Transverse colon (tissue), 4 donors: ENCODE data around the gene DDX3X. TPM values are rescaled to one million over a fixed set of nuclear protein-coding genes. Genes with fewer than 3 reads are reported as not detected.

Source experiments
- DNase-seq: peaks from one replicate; pipeline ENCODE4 v3.0.0-alpha.2; 2019
- H3K27ac ChIP-seq, 4 donors: fragments of 200-600 bp; sonication (generic); 2 replicates each; pipeline ENCODE4 v1.5.1; 2016 to 2018; ENCODE audit warnings: inconsistent platforms in 4 of 4
- H3K27me3 ChIP-seq: fragments of 200-600 bp; sonication (generic); 2 replicates; pipeline ENCODE4 v1.5.1; 2017; ENCODE audit warnings: inconsistent platforms
- H3K36me3 ChIP-seq, 4 donors: fragments of 200-600 bp; sonication (generic); 2 replicates each; pipeline ENCODE4 v1.5.1; 2017 to 2019; ENCODE audit warnings: inconsistent platforms in 4 of 4
- H3K4me1 ChIP-seq, 4 donors: fragments of 200-600 bp; sonication (generic); 2 replicates each; pipeline ENCODE4 v1.5.1; 2017 to 2020; ENCODE audit warnings: inconsistent platforms in 4 of 4
- H3K4me3 ChIP-seq, 4 donors: fragments of 200-600 bp; sonication (generic); 1 replicate in 1 of 4; 2 replicates in 3 of 4; pipeline versions ENCODE4 v1.5.1 to v1.6.1; 2017 to 2019; ENCODE audit warnings: inconsistent platforms in 4 of 4
- H3K9me3 ChIP-seq, 2 donors: fragments of 200-600 bp; sonication (generic); 2 replicates each; pipeline ENCODE4 v1.5.1; 2017 to 2019; ENCODE audit warnings: inconsistent platforms in 2 of 2
- CTCF ChIP-seq, 5 experiments: fragments of 200-600 bp in 3 of 5; fragments of 450-650 bp in 2 of 5; sonication (generic) in 3 of 5; IDR thresholded peaks; 1 replicate in 2 of 5; 2 replicates in 3 of 5; pipeline ENCODE4 v1.5.1; 2016 to 2017; ENCODE audit warnings: antibody characterized with exemption in 5 of 5, inconsistent platforms in 3 of 5, mild to moderate bottlenecking in 2 of 5, moderate library complexity in 1 of 5
- EP300 ChIP-seq: sonication (generic); formaldehyde crosslinking; IDR thresholded peaks from one replicate; pipeline ENCODE4 v1.6.1; 2017; ENCODE audit warnings: antibody characterized with exemption, low read depth
- POLR2A ChIP-seq: fragments of 450-650 bp; IDR thresholded peaks from one replicate; pipeline ENCODE4 v1.6.1; 2016; ENCODE audit warnings: antibody characterized with exemption, mild to moderate bottlenecking, moderate library complexity
- POLR2AphosphoS5 ChIP-seq, 3 donors: sonication (generic); formaldehyde crosslinking; IDR thresholded peaks; one replicate each; pipeline ENCODE4 v1.6.1; 2016; ENCODE audit warnings: antibody characterized with exemption in 3 of 3
- WGBS, 2 donors: methylation state at CpG; one replicate each; pipeline ENCODE4 v1.1.5; 2018; ENCODE audit warnings: low coverage in 1 of 2; 5-methylcytosine and 5-hydroxymethylcytosine counted together
- in situ Hi-C, 4 donors: fragments of 200-750 bp; cut with MboI; loops; one replicate each; pipeline versions ENCODE4 v1.15.0 to v1.15.1; 2017; ENCODE audit warnings: low sequenced_read_pairs in 3 of 4, low pct_ligation_motif_present in 1 of 4, low pct_unique_long_range_greater_than_20kb in 1 of 4
- intact Hi-C: fragments of 100-400 bp; cut with DNase I; formaldehyde crosslinking; loops from one replicate; pipeline ENCODE4 v1.15.1; 2023; ENCODE audit warnings: low total_unique reads
- small RNA-seq, 4 donors: library from RNA; depleted of rRNA; stranded (forward); fragments of <200 nt; gene quantifications; one replicate each; pipeline ENCODE3, GENCODE V24; 2016
- total RNA-seq, 4 donors: library from RNA; depleted of rRNA; stranded (reverse); fragments of >200 nt; gene quantifications; one replicate each; pipeline ENCODE4 v1.1.0, GENCODE V29; 2016

Gene DDX3X
- total RNA-seq, 4 donors from 2014 or later, result 133 to 242 (median 165) TPM

- Histone ChIP-seq H3K27me3 (no peaks in the 10 kb centered on the region), H3K4me3 (no peak overlapping the region), H3K9me3 (no peaks in the 10 kb centered on the region), H3K27ac (peak overlapping the region; percentile 63 to 73 (median 68)), H3K36me3 (no peaks in the 10 kb centered on the region), H3K4me1 (peaks cover 0 to 4% (median 2%) of the 10 kb centered on the region in 4 donors)
- intact Hi-C loops (no loop called here), in situ Hi-C loops (no loop called here)
- 60 to 79% methylated on average over 3 to 9 of the region's 9 CpGs for WGBS, 2 donors
- TF ChIP-seq POLR2A, result no peak
- peak in 1 of 3 donors; percentile 51 for TF ChIP-seq POLR2AphosphoS5 (IDR thresholded peaks at IDR 0.05)
- TF ChIP-seq EP300, result no peak
- peak in 2 of 5 experiments; percentile 19 to 39 for TF ChIP-seq CTCF (IDR thresholded peaks at IDR 0.05)
- DNase-seq, result peak; percentile 82
Observed at GRCh38 chrX:41412261-41413081, 78.5 kb downstream of the DDX3X start.

Small RNA genes lying within 50 kb of the gene (small RNA-seq; reads per million reads assigned to genes)
- gene RF00019, result 0 reads per million in 4 donors
- gene RNA5SP502, result 0 reads per million in 4 donors

Other genes with a start within 250 kb of the DDX3X start
- gene USP9X, start 248.7 kb upstream of the DDX3X start, total RNA-seq, result 100 to 1,000 TPM in 2 of 4 donors, 10 to 100 TPM in 2; 54.9 to 154 (median 98.0) TPM
- gene NYX, start 113.2 kb downstream of the DDX3X start, total RNA-seq, result not detected